22Rv1 (cell line): ENCODE data around the gene CACNA2D4.

Source experiments
- ZFX ChIP-seq: fragments of 450-650 bp; IDR thresholded peaks from 2 replicates; pipeline ENCODE4 v1.6.1; 2017; ENCODE audit warnings: antibody characterized with exemption, borderline replicate concordance
- TF ChIP-seq, protein P1 (sequence below): fragments of 450-650 bp; IDR thresholded peaks from 2 replicates; pipeline ENCODE4 v1.5.1; 2017; ENCODE audit warnings: mild to moderate bottlenecking

GRCh38 chr12:1839956-1840951 lies 78.2 kb downstream of the CACNA2D4 start:
- TF ChIP-seq, protein P1, sequence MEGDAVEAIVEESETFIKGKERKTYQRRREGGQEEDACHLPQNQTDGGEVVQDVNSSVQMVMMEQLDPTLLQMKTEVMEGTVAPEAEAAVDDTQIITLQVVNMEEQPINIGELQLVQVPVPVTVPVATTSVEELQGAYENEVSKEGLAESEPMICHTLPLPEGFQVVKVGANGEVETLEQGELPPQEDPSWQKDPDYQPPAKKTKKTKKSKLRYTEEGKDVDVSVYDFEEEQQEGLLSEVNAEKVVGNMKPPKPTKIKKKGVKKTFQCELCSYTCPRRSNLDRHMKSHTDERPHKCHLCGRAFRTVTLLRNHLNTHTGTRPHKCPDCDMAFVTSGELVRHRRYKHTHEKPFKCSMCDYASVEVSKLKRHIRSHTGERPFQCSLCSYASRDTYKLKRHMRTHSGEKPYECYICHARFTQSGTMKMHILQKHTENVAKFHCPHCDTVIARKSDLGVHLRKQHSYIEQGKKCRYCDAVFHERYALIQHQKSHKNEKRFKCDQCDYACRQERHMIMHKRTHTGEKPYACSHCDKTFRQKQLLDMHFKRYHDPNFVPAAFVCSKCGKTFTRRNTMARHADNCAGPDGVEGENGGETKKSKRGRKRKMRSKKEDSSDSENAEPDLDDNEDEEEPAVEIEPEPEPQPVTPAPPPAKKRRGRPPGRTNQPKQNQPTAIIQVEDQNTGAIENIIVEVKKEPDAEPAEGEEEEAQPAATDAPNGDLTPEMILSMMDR = no peak
- no peak for TF ChIP-seq ZFX
